G401.6 (cell line): ENCODE data around the gene PPIF.

Source experiments
- FAIRE-seq: peaks from 2 replicates; lab custom pipeline; 2012; peaks lifted over from hg19 to GRCh38; lab: Jason Lieb, UNC

Gene PPIF

DNA sequence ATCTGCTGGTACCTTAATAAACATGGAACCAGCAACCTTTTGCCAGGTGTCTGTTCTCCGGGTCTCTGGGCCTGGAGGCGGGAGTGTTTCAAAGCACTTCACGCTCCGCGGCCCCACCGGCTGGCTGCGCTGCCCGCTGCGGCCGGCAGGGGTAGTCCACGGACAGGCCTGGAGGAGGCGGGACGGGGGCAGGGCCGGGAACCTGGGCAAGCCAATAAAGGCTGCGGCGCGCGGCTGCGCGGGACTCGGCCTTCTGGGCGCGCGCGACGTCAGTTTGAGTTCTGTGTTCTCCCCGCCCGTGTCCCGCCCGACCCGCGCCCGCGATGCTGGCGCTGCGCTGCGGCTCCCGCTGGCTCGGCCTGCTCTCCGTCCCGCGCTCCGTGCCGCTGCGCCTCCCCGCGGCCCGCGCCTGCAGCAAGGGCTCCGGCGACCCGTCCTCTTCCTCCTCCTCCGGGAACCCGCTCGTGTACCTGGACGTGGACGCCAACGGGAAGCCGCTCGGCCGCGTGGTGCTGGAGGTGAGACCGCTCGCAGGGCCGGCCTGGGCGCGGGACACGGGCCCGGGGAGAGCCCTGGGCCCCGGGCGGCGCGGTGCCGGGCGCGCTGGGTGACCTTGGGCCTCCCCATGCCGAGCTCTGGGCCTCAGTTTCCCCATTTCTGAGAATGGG is at the start of gene PPIF:
TSS of gene PPIF (plus strand) at position 244 of the 668 bp plus-strand sequence. CDS start at position 324, 80 bp downstream.
- FAIRE-seq, result no peak

GRCh38 chr10:79298403-79299244 is 48.6 kb upstream of the PPIF start:
- FAIRE-seq, result no peak

- no peak for FAIRE-seq
These were observed 47.6 kb upstream of the PPIF start for GRCh38 chr10:79299397-79300241.

- FAIRE-seq, result no peak
These were observed 46.6 kb upstream of the PPIF start for GRCh38 chr10:79300711-79301110.

DNA sequence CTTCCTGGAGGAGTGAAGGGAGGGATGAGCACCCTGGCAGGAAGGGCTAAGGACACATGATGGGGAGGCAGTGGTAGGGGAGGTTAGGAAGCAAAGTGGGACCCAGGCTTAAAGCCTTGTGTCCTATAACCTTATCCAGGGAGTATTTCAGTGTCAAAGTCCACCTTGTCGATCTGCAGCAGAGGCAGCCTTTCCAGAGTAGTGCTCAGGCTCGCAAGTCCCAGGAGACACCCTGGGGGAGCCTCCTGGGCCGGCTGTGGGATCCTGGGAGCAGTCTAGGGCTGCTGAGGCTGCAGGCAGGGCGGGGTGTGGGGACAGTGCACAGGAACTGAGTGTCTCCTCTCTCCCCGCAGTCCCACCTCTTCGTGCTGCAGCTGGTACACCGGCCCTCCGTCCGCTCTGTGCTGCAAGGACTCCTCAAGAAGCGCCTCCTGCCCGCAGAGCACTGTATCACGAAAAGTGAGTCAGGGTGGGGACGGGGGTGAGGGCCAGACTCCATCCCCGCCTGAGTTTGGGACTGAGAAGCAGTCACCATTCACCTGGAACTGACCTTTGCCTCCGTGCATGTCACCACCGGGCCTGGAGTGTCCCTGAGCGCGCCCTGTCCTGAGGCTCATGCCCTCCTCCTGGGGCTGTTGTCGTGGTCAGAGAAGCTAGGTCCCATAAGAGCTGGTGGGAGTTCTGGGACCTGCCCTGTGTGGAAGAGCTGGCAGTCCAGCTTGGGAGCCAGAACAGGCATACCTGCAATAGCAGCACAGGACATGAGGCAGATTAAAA is 45.3 kb upstream of the PPIF start:
- no peak for FAIRE-seq

GRCh38 chr10:79303631-79304478 is 43.4 kb upstream of the PPIF start:
- FAIRE-seq, result no peak

GRCh38 chr10:79304479-79305087 is 42.7 kb upstream of the PPIF start:
- FAIRE-seq, result no peak

- FAIRE-seq, result no peak
These were observed 41.8 kb upstream of the PPIF start for GRCh38 chr10:79305515-79305914.

DNA sequence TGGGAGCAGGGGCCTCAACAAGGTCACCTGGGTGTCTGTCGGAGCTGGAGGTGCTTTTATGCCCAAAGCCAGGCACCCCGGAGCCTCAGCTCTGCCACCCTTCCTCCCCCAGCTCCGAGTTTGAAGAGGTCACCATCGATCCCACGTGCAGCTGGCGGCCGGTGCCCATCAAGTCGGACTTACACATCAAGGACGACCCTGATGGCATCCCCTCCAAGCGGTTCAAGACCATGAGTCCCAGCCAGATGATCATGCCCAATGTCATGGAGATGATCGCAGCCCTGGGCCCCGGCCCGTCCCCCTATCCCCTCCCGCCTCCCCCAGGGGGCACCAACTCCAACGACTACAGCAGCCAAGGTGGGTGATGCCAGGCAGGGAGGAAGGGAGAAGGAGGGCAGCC is 41.3 kb upstream of the PPIF start:
- FAIRE-seq, result no peak

DNA sequence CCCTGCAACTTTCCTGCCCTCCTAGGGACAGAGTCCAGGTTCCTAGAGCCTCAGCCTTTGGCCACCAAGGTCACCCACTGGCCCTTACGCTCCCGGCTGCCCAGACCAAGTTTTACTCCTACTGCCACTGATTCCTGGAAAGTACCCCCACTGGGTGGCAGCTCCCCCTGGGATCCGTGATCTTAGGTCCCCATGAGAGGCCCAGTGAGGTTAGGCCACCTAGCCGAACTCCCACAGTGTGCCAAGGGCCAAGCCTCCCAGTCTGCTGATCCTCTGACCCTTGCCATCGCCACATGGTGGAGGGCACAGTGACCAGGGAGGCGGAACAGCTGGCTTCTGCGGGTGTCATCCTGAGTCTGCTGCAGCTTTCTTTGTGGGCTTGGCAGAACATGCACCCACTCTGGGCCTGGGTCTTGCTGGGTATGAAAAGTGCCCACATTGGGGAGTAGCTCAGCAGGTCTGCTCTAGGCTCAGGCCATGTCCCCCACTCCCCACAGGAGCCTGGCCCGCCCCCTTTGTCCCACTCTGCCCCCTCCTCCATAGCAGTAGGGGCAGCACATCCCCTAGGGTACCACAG is 40.5 kb upstream of the PPIF start:
- no peak for FAIRE-seq

GRCh38 chr10:79308016-79308415 is 39.3 kb upstream of the PPIF start:
- no peak for FAIRE-seq

GRCh38 chr10:79308969-79309665 is 38.2 kb upstream of the PPIF start:
- FAIRE-seq, result no peak

GRCh38 chr10:79310200-79310865 is 36.9 kb upstream of the PPIF start:
- FAIRE-seq, result no peak

- FAIRE-seq, result no peak
These were observed 36.2 kb upstream of the PPIF start for GRCh38 chr10:79310911-79311573.

GRCh38 chr10:79311581-79312407 is 35.5 kb upstream of the PPIF start:
- no peak for FAIRE-seq

DNA sequence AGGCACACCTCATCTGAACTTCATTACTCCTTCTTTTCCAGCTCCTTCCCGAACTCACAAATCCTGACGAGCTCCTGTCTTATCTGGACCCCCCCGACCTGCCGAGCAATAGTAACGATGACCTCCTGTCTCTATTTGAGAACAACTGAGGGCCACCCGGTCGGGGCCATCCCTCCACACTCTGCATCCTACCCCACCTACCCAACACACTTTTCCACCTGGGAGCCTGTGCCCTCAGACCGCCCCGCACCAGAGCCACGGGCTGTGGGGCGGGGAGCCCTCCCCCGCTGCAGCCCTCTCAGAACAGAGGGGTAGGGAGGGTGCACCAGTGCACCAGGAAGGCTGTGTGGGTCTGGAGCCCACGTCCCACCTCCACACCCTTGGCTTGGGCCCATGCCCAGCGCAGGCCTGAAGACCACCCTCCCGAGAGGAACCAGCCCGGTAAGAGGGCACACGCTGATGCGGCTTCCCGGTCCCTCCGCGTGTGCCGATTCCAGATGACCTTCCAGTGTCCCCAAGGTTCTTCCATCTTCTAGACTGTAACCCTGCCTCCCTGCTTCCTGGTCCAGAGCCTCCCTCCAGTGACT is 34.6 kb upstream of the PPIF start:
- FAIRE-seq, result no peak

DNA sequence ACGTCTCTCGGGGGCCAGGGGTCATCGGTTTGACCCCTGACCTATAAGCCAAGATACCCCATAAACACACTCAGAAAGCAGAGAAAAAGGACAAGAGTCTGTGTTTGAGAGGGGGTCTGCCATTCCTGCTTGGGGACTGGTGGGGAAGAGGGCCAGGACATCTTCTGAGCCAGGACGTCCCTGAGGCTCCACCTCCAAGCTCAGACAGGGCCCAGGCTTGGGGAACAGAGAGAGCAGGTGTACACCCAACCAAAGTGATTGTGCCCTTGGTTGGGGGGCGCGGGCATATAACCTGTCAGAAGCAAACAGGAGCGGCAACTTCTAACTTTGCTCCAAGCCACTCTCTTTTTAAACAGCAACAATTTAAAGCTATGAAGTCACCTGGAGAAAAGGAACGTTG is 33.9 kb upstream of the PPIF start:
- no peak for FAIRE-seq
